Colon (tissue), 2 donors: Measurements from ENCODE around the gene MSI2.

Experiments used
- FAIRE-seq: peaks from 2 replicates; lab custom pipeline; 2012; peaks lifted over from hg19 to GRCh38; lab: Jason Lieb, UNC
- donor health status: control.
- donor health status: control.

MSI2 gene

DNA sequence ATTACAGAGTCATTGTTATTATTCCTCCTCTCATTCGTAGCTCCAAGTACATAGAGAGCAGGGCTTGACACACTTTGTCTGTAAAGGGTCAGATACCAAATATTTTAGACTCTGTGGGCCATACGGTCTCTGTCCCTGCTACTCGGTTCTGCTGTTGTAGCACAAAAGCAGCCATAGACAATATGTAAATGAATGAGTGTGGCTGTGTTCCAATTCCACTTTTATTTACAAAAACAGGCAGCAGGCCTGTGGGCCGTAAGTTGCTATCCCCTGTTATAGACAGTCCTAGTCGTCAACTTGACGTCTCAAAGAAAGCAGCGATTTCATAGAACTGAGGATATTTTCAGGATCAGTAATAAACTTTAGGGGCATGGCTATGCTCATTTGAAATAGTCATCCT lies 161.6 kb downstream of the MSI2 start:
- FAIRE-seq, result no peak

DNA sequence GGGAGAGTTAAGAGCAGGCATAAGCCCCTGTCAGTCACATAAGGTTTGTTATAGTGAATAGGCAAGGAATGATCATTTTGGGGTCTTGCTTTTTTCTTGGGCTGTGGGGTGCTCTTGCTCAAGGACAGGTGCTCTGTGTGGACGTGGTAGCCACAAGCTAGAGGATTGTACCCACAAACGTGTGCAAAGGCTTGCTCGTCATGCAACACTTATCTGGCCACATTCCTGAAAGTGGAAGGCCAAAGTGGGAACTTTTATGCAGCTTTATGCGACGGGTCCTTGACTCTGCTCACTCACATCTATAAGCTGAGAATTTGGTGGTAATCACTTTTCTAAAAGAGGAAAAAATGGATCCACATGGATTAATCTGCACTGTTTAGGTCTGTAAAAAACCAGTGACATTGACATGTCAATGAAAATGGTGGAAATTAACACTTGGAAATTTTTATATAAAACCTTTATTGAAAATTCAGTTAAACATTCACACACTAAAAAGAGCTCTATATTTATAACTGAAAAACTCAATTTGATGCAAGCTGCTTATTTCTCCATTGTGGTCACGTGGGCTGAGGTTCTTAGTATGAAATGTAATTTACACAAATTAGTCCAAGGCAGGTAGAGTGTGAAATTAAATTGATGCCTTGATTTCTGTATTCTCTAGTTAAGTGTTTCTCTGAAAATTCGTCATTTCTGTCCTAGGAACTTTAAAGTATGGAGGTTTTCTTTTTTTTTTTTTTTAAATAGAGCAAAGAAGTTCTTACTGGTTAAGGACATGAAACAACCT lies 162.3 kb downstream of the MSI2 start:
- no peak for FAIRE-seq

DNA sequence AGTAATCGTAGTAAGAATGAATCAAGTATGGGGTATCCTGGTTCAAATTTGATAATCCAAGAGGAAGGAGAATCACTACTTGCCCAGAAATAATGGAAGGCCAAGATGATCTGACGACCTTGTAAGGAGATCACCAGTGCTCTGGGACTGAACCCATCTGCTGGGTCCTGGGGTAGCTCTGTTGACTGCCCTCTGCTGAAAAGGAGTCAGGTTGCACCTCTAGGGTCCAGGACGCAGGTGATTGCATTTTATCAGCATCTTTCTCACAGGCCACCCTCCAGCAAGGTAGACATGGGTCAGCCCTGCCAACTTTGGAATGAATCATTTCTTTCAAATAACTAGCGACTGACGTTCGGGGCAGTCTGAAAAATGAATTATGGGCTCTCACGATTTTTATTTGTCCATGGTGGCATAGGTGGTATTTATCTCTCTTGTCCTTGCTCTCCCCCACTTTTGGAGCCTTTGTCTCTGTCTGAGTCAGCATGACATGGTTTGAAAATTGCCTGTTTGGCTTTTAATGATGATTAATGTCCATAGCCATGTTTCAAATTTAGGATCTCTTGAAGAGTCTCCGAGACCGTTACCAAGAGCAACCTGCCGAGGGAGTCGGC lies 163.7 kb downstream of the MSI2 start:
- no peak for FAIRE-seq

DNA sequence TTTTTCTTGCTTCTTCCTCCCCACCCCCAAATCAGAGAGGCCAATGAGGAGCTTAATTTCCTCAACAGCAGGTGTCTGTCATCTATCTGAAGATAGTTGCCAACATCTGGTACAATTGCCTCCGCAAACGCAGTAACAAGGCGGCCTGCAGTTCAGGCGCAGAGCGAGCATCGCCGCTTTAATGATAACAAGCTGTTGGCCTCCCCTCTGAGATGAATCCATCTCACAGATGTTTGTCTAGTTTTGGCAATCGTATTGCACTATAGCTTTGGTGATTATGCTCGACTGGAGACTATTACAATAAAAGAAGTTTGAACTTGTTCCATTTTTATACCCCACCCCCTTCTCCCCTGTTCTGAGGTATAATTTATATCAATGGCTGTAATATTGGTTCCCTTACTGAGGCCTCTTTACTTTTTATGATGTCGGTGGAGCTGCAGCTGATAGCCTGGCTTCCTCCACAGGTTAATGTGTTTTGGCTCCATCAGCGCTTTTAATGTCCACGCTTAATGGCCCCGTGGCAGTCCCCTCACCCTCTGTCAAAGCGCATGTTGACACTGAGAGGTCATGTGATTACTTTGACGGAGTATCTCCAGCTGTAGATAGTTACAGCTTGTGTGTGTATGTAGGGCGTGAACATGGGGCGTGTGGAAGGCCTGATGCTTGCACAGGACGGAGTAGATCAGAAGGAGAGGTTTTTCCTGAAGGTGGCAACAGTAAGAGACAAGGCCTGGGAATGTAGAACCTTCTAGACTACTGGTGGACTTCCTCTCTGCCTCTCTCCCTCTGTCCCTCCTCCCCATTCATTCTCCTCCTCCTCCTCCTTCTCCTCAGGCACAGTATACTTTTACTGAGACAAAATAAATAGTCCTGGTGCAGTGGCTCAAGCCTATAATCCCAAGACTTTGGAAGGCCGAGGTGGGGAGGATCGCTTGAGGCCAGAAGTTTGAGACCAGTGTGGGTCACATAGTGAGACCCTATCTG lies 164.7 kb downstream of the MSI2 start:
- FAIRE-seq, result no peak

DNA sequence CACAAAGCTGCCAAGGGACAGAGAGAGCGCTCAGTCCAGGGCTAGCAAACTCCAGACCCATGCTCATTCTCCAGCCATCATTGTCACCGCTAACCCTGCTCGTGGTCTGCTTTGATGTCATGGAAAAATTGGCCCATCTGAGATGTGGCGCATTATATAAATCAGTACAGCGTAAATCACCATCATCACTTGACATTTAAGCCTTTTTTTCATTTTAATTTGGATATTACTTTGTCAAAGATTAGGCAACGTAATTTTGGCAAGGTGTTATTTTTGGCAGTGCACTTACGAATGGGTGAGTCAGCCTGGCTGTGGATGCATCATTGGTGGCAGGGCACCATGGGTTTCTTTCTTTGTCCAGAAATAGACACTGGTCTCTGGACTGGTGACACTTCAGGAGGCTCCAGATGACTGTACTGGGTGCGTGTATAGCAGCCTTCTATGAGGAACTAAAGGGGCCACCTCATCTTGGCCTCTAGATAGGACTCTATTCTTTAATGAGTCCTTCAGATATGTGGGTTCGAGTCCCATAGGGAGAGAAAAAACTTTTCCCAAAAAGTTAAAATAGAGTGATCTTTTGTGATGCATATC lies 166.3 kb downstream of the MSI2 start:
- FAIRE-seq, result no peak

DNA sequence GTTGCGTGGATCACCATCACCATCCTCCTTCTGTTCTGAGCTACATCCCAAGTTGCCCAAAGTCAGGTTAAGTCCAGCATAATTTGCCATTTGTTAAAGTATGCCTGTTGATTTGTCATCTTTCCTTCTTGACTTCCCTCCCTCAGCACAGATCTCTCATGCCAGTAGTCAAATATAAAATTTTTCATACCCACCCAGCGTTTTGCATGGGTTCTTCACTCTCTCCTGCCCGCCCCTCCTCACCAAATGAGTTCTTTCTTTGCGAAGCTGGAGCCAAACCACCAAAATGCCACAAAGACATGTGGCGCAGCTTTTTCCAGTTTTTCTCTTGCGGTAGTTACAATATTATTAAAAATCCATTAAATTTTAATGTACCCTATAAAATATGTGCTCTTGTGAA lies 167.2 kb downstream of the MSI2 start:
- no peak for FAIRE-seq

DNA sequence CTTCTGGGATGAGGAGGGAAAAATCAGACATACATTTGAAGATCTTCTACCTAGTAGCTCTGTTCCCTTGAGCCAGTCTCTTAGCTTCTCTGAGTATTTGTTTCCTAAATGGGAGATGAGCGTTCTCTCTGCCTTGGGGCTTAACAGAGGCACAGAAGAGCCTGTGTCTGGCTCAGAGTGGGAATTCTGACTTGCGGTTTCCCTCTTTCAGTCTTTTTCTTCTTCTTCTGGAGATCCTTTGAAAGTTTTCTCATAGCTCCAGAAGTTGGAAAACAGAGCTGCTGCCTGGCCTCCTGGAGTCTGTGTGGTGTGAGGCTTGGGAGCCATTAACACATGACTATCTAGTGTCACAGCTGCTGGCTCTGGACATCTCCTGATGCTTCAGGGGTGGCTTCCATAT lies 167.9 kb downstream of the MSI2 start:
- FAIRE-seq, result no peak

DNA sequence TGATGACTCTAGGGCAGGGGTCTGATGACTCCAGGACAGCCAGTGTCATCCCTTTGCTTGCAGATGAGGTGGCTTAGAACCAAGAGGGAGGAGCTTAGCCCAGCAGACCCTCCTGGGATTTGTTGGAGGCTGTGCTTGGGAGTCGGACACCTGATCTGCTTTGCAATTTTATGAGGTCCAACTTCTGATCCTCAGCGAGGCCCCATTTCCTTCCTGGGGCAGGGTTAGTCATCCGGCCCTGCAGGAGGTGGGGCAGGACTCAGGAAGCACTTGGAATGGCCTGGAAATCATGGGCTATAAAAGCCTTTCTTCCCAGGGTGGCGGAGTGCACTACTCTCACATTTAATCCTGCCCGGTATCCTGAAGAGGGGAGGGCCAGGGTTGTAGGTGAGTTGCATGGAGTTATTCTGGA lies 168.5 kb downstream of the MSI2 start:
- FAIRE-seq, result no peak

DNA sequence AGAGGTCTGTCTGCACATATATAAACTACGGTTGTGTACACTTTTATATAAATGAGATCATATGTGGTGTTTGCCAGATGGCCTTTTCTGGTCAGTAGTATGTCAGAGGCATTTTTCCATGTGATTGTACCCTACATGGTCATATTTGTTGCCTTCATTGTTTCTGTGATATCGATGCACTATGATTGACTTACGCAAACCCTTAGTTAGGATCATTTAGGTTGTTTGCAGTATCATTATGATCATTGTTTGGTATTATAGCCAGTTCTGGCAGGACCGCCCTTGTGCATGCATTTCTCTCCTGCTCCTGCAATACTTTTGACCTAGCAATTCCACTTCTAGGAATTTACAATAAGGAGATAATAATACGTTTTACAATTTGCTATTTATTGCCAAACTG lies 169.1 kb downstream of the MSI2 start:
- no peak for FAIRE-seq

DNA sequence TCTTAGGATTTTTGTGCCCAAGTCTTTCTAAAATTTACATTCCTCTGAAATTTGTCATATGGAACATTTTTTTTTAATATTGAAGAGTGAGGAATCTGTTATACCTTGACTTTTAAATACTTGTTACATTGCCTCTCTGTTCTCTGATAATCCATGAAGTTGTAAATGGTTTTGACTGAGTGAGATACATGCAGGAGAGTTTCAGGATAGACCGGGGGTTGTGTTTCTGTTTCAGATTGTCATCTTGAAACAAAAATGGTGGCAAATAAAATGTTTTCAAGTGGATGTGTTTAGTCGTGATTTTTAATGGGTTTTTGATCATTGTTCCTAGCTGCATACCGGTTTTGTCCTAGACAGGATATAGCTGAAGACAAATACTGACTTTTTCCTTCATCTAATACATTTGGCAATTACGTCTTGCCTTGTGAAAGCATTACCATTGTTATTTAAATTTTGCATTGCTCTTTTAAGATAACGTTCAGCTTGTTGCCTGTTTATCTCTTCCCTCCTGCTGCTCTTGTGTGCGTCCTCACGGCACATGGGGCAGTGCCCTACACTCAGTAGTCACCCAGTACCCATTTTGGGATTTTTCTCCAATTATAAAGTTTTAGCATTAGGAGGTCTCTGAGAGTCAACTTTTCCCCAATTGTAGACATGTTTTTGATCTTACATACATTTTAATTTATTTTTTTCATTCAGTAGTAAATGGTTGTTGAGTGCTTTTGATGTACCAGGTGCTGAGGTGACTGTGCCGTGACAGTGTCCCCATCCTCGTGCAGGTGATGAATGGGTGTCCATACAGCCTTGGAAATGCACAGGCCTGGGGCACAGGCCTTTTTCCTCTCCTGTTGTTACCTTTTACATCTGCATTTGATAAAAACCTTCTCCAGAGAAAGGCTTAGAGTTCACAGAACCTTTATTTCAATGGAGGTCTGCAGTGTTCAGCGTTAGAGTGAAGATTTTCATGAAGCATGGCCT lies 169.9 kb downstream of the MSI2 start:
- FAIRE-seq, result no peak

DNA sequence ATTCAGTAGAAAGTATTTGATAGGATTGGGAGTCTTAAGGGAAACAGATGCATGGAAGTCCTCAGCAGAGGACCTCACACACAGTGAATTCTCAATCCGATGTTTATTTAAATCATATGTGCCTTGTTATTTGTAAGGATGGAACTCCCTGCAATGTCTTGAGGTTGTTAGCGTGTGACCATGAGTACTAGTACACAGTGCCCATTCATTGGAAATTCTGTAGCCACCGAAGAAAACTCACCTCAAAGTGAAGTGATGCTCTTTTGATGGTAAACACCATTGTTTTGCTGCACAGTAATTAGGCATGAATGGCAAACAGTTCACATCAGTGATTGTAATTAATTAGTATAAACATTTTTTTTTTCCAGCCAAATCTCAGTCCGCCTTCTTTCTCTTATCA lies 173.6 kb downstream of the MSI2 start:
- FAIRE-seq, result no peak

DNA sequence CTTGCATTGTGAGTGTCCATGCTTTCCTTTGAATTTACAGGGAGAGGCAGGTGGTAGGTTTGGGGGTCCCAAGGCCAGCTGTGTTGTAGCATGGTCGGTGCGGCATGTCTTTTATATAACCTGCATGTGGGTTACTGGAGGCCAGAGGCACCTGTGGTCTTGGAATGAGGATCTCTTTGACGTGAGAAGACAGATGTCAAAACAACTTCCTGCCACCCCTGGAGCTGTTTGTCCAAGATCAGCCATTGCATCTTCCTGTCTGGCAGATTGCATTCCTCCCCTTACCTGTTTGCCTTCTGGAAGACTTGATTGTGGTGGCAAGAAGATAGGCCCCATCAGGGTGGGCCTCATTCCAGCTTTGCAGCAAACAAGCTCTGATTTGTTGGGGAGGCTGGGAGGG lies 175.1 kb downstream of the MSI2 start:
- FAIRE-seq, result no peak

DNA sequence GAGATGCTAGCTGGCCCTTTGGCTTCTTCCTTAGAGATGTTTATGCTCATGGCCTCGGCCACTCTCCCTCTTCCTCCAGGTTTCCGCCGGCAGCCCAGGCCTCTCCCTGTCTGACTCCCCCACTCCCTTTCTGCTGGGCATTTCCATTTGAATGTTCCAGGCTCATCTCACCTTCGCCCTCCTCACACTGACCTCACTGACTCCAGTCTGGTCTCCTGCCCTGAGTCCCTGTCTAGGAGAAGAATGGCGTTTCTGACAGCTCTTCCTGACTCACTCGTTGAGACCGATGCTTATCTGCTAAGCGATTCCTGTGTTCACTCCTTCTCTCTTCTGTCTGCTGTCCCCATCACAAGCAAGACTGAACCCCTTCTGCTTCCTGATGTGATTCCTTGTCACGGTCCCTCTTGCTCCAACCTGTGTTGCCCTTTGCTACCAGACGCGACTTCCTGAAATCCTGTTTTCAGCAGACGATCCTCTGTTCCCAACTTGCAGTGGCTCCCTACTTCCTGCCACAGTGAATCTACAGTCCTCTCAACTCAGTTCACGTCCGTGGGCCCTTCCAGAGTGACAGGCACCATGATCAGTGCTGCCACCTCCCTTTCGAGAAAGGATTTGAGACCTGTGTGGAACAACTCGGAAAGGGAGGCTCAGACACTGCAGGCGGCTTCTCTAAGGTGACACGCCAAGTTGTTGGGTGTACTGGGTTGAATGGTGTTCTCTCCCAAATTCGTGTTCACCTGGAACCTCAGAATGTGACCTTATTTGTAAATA lies 176.4 kb downstream of the MSI2 start:
- FAIRE-seq, result no peak

DNA sequence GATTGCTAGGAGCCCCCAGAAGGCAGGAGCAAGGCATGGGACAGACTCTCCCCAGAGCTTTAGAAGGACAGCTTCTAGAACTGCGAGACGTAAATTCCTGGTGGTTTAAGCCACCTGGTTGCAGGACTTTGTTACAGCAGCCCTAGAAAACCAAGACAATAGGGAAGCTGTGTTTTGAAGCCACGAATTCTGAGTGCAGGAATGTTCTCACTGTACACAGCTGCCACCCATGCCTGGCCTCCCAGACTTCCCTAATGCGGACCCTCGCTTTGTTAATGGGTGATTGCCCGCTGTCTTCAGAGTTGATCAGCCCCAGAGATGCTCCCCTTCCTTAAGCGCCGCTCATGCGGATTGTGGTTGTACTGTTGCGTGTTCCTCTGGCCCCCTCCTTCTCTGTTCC lies 177.1 kb downstream of the MSI2 start:
- no peak for FAIRE-seq

DNA sequence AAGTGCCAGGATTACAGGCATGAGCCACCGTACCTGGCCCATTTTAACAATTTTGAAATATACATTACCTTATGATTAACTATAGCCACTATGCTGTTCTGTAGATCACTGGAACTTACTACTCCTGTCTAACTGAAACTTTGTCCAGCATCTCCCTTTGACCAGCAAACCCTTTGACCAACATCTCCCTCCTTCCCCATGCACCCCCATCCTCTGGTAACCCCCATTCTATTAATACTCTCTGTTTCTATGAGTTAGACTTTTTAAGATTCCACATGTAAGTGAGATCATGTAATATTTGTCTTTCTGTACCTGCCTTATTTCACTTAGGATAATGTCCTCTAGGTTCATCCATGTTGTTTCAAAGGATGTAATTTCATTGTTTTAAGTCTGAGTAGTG lies 178.0 kb downstream of the MSI2 start:
- no peak for FAIRE-seq

DNA sequence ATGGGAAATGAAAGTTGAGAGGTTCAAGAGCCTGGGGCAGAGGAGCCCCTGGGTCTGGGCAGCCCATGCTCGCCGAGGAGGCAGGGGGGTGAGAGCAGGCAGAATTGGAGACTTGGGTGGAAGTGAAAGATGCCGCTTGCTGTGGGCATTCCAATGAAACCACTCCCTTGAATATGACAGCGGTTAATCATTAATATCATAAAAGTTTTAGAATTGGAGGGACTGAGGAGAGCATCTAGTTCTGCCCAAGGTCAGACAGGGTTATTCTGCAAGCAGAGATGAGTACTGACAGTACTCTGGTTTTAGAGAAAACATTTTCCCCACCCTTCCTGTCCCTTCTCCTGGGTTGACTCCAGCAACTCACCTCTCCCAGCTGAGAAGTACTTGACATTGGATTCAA lies 180.2 kb downstream of the MSI2 start:
- no peak for FAIRE-seq

DNA sequence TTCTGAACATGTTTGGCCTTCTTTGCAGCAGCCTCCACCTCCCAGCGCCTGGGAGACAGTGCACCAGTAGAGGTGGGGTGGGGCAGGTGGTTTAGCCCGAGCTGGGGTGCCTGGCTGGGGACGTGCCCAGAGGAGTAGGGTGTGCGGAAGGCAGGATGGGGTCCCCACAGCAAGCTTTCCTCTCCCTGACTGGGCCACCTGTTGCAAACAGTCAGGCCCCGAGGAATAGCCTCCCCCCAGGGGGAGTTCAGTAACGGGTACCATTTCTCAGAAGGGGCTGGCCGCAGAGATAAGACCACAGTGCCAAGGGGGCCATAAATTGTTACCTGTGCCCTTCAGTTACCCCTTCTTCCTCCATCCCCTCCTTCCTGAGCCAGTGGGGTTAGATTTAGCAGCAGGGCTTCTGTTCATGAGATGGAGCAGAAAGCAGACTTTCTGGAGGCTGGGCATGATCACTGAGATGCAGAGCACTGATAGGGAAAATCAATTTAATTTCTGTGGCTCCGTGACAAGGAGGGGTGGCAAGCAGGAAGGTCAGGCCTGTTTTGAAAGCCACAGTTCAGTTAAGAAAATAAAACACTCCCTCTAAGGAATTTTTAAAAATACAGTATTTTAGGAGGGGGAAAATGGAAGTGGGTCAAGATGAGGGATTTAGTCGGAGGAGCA lies 181.9 kb downstream of the MSI2 start:
- no peak for FAIRE-seq

DNA sequence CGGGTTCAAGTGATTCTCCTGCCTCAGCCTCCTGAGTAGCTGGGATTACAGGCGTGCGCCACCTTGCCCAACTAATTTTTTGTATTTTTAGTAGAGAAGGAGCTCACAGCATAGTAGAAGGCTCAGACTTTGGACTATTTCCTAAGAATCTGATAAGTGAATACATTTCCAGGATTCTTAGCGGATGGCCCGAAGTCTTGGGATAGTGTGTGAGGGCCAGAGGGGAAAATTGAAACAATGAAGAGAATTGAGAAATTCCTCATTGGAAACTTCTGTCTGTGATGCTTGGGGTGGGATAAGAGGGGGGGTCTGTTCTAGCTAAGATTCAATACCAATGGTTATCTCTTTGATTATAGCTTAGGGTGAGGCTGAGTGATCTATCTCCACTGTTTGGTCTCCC lies 183.3 kb downstream of the MSI2 start:
- FAIRE-seq, result no peak

DNA sequence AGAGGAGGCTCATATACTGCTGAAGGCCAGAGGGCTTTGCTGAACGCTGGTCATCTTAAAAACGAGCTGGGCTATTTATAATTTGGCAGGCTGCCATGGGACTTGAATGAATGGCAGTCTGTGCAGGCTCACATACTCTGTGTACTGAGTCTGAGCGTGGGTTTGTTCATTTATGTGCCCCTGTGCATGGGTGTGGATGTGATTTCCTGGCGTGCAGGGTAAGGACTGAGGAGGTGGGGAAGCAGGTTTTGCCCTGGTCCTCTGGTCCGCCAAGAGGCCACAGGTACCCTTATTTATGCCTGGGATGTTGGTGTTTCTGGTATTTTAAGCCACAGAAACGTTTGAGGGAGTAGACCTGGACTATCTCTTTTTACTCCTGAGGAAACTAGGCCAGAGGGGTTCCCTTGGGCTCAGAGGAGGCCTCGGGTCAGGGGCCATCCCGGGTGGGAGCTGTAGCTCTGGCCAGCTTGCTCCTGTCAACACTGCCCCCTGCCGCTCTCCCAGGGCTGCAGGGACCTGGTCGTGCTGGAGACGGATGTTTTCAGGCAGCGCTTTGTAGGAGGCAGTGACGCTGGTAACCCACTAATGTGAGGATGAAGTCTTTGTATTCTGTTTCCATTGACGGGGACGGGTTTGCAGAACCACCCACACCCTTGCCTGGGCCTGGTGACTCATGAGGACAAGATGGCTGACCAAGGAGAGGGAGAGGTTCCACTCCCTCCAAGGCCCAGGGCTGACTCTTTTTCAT lies 184.4 kb downstream of the MSI2 start:
- no peak for FAIRE-seq
